ENCODE data around the gene ENPEP.

ENPEP gene

DNA sequence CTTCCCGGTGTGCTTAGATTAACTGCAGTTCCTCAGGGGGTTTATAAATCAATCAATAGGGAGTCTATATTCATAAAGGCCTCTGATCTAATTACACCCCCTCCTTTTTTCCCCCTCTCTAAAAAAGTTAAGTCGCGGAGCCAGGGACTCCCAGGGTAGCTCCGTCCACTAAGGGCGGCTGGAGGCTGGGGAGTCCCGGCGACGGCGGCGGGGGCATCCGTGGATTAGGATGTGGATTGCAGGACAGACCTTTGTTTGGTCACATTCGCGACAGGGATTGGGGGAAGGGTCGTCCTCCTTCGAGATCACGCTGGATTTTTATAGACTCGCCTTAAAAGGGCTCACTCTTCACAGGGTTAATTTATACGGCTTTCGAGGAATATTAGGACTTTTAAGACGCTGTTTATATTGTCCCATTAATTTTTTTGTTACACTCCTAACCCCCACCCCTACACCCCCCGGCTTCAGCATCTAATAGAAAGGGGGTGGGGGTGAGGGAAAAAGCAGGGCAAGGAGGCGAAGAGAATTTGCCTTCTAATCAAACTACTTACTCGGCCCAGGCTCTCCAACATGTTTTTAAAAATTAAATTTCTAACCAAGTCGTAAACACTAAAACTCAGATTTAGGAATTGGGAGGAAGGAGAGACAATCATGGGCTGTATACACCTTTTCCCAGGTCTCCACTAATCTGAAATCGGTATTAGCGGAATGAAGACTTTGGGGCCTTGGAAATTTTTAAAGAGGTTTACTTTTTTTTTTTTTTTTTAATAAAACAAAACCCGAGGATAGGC, 138.4 kb downstream of the ENPEP start:
- TF ChIP-seq, protein P1, sequence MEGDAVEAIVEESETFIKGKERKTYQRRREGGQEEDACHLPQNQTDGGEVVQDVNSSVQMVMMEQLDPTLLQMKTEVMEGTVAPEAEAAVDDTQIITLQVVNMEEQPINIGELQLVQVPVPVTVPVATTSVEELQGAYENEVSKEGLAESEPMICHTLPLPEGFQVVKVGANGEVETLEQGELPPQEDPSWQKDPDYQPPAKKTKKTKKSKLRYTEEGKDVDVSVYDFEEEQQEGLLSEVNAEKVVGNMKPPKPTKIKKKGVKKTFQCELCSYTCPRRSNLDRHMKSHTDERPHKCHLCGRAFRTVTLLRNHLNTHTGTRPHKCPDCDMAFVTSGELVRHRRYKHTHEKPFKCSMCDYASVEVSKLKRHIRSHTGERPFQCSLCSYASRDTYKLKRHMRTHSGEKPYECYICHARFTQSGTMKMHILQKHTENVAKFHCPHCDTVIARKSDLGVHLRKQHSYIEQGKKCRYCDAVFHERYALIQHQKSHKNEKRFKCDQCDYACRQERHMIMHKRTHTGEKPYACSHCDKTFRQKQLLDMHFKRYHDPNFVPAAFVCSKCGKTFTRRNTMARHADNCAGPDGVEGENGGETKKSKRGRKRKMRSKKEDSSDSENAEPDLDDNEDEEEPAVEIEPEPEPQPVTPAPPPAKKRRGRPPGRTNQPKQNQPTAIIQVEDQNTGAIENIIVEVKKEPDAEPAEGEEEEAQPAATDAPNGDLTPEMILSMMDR (IDR thresholded peaks at IDR 0.05; ENCODE audit: low read depth, low read length, missing control alignments): no peak
- in situ Hi-C loops (cut with HindIII; ENCODE audit: low sequenced_read_pairs): no loop called here
- no peak for DNase-seq (ENCODE audit: low read depth)
- H3K4me3 ChIP-seq (ENCODE audit: low read depth, low read length): no peak overlapping the region
